Measurements from ENCODE around the gene SPTLC2. TPM values are rescaled to one million over a fixed set of nuclear protein-coding genes. Genes with fewer than 3 reads are reported as not detected.

SPTLC2 gene
- total and polyA plus RNA-seq, 2 of the 13 experiments (the other 11 are each of a cell fraction or from before 2014, with no cell fraction given), result 17.4 to 17.5 TPM

- TF ChIP-seq, protein P1, sequence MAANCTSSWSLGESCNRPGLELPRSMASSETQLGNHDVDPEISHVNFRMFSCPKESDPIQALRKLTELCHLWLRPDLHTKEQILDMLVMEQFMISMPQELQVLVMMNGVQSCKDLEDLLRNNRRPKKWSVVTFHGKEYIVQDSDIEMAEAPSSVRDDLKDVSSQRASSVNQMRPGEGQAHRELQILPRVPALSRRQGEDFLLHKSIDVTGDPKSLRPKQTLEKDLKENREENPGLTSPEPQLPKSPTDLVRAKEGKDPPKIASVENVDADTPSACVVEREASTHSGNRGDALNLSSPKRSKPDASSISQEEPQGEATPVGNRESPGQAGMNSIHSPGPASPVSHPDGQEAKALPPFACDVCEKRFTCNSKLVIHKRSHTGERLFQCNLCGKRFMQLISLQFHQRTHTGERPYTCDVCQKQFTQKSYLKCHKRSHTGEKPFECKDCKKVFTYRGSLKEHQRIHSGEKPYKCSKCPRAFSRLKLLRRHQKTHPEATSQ (CRISPR knock-in tag; IDR thresholded peaks at IDR 0.05; ENCODE audit: borderline replicate concordance), result 0 out of 2 replicates have a peak, but pooled peaks have one; percentile 21
- TF ChIP-seq ARID2 (CRISPR knock-in tag; IDR thresholded peaks at IDR 0.05; ENCODE audit: borderline replicate concordance) (0 out of 2 replicates have a peak, but pooled peaks have one; percentile 34), XRCC5 (optimal IDR thresholded peaks at IDR 0.05; ENCODE audit: low read length) (peak; percentile 12), E2F5 (CRISPR knock-in tag; conservative IDR thresholded peaks at IDR 0.05) (no peak), GZF1 (CRISPR knock-in tag; IDR thresholded peaks at IDR 0.05) (0 out of 2 replicates have a peak, but pooled peaks have one; percentile 18), GTF2F1 (IDR thresholded peaks at IDR 0.05; ENCODE audit: low read length) (no peak), BCL6 (CRISPR knock-in tag; IDR thresholded peaks at IDR 0.05) (peak; percentile 5; the same call in 1 of the 2 replicates), SRSF1 (optimal IDR thresholded peaks at IDR 0.05; ENCODE audit: low read depth, low read length) (no peak), ZNF484 (CRISPR knock-in tag; IDR thresholded peaks at IDR 0.05; ENCODE audit: borderline replicate concordance, low read depth) (no peak), KMT2B (CRISPR knock-in tag; IDR thresholded peaks at IDR 0.05) (no peak), ZNF746 (CRISPR knock-in tag; IDR thresholded peaks at IDR 0.05) (0 out of 2 replicates have a peak, but pooled peaks have one; percentile 10)
- TF ChIP-seq, protein P2, sequence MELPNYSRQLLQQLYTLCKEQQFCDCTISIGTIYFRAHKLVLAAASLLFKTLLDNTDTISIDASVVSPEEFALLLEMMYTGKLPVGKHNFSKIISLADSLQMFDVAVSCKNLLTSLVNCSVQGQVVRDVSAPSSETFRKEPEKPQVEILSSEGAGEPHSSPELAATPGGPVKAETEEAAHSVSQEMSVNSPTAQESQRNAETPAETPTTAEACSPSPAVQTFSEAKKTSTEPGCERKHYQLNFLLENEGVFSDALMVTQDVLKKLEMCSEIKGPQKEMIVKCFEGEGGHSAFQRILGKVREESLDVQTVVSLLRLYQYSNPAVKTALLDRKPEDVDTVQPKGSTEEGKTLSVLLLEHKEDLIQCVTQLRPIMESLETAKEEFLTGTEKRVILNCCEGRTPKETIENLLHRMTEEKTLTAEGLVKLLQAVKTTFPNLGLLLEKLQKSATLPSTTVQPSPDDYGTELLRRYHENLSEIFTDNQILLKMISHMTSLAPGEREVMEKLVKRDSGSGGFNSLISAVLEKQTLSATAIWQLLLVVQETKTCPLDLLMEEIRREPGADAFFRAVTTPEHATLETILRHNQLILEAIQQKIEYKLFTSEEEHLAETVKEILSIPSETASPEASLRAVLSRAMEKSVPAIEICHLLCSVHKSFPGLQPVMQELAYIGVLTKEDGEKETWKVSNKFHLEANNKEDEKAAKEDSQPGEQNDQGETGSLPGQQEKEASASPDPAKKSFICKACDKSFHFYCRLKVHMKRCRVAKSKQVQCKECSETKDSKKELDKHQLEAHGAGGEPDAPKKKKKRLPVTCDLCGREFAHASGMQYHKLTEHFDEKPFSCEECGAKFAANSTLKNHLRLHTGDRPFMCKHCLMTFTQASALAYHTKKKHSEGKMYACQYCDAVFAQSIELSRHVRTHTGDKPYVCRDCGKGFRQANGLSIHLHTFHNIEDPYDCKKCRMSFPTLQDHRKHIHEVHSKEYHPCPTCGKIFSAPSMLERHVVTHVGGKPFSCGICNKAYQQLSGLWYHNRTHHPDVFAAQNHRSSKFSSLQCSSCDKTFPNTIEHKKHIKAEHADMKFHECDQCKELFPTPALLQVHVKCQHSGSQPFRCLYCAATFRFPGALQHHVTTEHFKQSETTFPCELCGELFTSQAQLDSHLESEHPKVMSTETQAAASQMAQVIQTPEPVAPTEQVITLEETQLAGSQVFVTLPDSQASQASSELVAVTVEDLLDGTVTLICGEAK (IDR thresholded peaks at IDR 0.05), result no peak
- TF ChIP-seq, protein P2 (CRISPR knock-in tag; IDR thresholded peaks at IDR 0.05), result 0 out of 2 replicates have a peak, but pooled peaks have one; percentile 12
- TF ChIP-seq, protein P3, sequence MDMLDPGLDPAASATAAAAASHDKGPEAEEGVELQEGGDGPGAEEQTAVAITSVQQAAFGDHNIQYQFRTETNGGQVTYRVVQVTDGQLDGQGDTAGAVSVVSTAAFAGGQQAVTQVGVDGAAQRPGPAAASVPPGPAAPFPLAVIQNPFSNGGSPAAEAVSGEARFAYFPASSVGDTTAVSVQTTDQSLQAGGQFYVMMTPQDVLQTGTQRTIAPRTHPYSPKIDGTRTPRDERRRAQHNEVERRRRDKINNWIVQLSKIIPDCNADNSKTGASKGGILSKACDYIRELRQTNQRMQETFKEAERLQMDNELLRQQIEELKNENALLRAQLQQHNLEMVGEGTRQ (IDR thresholded peaks at IDR 0.05; ENCODE audit: low read depth, low read length), result no peak
- TF ChIP-seq, protein P3 (CRISPR knock-in tag; IDR thresholded peaks at IDR 0.05; ENCODE audit: borderline replicate concordance), result no peak
- TF ChIP-seq, protein P4, sequence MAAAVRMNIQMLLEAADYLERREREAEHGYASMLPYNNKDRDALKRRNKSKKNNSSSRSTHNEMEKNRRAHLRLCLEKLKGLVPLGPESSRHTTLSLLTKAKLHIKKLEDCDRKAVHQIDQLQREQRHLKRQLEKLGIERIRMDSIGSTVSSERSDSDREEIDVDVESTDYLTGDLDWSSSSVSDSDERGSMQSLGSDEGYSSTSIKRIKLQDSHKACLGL (CRISPR knock-in tag; IDR thresholded peaks at IDR 0.05), result 0 out of 2 replicates have a peak, but pooled peaks have one; percentile 5
These were observed 159.3 kb downstream of the SPTLC2 start (continued) for GRCh38 chr14:77457115-77457521.
